GM18498 (cell line): ENCODE results near the gene ASB10.

Source experiments
- ATAC-seq: cut with Tn5 transposase; IDR thresholded peaks from one replicate; pipeline ENCODE4 v1.9.1; 2021; ENCODE audit warnings: mild to moderate bottlenecking, moderate library complexity; ENCODE audit not compliant: unreplicated experiment

The ASB10 gene

DNA sequence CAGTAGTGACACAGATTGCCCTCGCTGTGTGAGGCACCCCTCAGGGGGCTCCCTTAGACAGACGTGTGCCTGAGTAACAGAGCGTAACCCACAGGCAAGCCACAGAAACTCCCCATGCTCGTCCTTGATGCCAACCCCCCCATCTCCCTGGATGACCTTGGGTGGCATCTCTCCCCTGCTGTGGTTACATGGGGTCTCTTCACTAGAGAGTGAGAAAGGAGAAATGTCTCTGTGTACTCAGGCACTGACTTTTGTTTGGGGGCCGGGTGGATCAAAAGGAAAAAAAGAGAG is 1.1 kb upstream of the ASB10 start:
- no peak for ATAC-seq

DNA sequence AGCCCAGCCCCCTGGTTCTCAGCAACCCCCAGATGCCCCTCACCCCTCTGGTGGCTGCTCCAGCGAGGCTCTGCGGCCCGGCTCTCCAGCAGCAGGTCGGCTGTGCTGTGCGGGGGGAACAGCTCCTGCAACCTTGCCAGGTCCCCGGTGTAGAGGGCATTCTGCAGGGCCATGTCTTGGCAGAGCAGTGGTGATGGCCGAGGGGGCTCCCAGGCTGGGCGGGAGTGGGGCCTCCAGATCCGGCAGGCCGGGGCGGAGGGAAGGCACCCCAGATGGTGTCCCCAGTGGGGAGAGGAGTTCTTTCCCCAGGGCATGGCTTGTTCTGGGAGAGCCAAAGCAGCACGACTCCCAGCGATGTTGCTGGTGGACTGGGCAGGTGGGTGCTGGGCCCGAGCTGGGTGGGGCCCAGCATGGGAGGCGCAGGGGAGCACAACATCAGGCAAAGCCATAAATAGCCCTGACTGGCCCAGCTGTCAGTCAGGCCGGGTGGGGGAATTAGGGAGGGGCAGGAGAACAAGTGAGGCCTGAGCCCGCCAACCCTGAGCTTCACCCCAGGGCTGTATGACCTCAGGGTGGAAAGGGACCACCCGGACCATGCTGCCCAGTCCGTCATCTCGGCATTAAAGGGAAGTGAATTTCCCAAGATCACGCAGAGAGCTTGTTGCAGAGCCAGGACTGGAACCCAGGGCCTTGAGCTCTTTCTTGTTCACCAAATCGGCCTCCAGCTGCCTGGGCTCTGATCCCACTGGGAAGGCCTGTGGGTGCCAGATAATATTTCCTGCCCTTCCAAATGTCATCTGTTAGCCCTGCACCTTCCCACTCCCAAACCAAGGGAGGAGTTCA is 580 bp upstream of the ASB10 start:
- ATAC-seq = no peak

DNA sequence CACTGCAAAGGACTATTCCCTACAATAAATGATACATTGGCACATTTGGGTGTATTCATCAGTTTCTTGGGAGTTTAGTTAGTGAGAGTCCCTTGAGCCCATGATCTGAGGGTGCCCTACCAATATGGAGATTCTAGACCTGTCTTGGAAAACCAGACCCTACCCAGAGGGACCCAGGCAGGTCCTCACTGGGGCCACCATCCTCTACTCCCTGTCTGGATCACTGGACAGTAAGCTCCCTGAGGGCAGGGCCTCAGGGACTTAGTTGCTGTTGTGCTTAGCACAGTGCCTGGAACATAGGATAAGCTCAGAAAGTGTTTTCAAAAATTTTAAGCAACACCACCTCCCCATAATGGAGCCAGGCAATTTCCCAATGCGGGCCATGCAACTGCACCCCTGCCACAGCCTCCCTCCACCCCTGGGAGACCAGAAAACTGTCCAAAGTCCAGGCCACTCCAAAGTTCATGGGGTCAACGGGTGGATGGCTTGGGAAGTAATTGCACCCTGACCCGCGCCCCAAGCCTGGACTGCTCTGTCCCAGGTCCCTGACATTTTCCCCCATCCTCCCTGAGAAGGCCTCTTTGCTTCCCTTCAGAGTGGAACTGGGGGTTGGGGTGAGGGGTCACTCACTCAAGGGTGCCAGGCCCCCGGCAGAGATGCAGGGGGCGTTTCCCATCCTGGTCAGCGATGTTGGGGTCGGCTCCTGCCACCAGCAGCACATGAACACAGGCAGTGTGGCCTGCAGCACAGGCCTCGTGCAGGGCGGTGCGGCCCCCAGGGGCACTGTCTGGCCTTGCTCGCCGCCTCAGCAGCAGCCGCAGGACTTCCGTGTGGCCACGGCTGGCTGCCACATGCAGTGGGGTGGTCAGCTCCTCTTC is 1.0 kb downstream of the ASB10 start:
- ATAC-seq = no peak

DNA sequence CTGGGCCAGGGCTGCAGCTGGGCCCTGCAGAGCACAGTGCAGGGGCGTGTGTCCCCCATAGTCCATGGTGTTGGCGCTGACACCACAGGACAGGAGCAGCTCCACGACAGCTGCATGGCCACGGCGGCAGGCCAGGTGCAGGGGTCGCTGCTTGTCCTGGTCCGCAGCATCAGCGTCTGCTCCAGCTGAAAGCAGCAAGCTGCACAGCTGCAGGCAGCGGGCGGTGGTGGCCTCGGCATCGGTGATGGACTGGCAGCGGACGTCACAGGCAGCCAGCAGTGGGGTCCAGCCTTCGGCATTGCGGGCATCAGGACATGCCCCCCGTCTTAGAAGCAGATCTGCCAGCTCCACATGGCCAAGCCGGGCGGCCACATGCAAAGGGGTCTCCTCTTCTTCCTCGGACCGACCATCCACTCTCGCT is 6.0 kb downstream of the ASB10 start:
- ATAC-seq = no peak

DNA sequence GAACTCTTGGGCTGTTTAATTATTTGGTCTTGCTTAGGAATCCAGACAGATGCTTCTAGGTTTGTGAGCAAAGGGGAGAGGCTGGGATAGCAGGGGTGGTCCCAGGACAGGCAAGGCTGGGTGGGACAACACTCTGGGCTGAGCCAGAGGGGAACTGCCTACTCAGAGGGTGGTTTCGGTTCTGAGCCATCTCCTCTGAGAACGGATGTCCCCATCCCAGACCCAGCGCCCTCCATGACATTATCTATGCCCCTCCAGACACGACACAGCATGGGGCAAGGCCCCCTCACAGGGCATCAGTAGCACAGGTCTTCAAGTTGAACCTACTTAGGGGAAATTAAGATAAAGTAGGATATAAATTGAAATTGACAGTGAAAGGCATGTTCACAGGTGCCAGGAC is 7.1 kb downstream of the ASB10 start:
- no peak for ATAC-seq

DNA sequence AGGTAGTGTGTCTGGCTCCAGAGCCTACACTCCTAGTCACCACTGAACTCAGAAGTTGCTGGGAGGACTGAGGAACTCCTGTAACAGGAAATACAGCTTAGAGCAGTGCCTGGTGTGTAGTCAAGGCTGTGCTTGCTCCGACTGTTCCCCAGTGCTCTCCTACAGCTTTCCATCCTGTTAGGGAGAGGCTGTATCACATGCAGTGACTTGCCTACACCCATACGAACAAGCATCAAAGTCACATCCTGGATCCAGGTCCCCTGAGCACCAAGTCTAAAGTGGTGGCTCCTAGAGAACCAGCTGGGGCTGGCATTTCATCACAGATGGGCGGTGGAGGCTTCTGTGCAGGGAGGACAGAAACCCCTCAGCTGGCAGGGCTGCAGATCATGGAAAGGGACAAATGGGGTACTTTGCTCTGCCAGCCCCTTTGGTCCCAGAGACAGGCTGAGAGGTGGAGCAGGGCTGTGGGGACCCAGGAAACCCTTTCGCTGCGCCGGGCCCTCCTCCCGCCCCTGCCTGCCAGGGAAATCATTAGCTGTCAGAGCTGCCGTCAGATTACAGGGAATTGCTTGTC is 7.7 kb downstream of the ASB10 start:
- no peak for ATAC-seq

DNA sequence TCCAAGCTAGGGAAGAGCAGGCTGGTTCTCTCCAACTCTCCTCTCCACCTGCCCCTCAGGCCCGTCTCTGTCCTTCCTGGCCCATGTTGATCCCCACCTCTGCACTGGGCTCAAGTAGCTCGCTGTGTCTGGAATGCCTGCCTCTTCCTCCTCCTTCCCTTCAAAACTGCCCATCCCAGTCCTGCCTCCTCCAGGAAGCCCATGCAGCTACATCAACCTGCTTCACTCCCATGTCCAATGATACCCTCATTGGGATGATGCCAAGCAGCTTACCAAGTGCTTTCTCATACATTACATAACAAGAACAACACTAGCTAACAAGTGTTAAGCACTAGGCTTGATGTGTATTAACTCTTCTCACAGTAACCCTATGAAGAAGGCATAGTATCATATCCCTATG is 8.2 kb downstream of the ASB10 start:
- no peak for ATAC-seq

DNA sequence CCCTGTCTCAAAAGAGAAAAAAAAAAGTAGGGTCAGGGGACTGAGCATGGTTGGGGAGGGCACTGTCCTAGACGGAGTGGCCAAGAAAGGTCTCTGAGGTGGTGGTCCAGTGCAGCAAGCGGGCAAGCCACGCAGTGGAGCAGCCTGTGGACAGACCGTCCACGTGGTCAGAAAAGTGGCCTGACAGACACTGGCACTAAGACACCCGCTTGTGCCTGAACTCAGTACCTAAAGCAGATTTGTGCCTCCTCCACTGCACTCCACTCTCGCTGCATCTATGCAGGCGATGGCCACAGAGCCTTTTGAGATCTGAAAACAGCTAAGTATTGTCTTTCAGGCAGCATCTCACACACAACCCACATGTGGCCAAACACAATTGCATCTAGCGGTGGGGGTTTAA is 8.8 kb downstream of the ASB10 start:
- no peak for ATAC-seq

DNA sequence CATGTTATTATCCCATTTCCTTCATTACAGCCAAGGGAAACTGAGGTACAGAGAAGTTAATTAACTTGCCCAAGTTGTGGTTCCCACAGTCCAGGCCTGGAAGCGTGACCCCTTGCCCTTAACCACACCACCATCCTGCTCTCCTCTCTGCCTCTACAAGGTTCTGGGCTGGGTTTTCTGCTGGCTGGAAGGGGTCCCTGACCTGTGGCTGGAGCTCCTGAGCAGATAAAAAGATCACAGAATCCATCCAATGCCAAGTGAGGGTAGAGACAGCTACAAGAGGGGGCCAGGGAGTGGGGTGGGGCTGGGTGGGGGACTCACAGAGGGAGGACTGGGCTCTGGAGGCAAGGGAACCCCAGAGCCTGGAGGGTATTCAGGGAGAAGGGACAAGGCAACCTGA is 9.7 kb downstream of the ASB10 start:
- ATAC-seq = no peak

DNA sequence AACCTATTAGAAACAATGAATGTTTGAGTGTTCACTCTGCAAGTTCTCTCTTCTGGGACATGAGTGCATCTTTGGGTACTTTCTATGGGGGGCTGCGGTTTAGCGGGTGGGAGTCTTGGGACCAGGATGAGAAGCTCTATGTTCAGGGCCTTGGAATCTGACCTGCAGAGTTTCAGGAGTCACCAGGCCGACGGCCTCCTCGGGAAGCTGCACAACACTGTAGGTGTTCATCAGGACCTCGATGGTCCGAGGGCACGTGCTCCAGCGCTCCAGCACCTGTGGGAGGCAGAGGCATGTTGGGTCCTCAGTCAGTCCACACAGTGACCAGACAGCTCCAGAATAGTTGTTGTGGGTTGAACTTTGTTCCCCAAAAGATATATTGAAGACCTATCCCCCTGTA is 10.6 kb downstream of the ASB10 start:
- no peak for ATAC-seq

DNA sequence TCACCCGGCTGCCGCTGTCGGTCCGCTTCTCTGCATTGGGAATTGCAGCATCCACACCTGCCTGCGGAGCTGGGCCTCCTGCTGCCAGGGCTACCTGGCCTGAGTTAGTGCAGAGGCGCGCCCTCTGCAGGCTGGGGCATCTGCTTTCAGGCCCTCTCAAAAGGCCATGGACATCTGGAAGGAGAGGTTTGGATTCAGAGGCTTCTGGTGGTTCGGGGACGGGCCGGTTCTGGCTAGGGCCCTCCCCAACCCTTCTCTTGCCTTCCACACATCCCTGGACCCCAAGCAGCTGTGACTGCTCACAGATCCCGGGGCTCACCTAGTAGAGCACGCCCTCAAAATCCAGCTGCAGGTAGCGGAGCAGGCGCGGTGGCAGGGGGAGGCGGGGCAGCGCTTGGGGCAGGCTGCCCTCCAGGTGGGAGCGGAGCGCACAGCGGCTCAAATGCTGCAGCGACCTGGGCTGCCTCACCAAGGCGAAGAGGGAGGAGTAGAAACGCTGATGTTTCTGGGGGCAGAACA is 11.2 kb downstream of the ASB10 start:
- no peak for ATAC-seq

DNA sequence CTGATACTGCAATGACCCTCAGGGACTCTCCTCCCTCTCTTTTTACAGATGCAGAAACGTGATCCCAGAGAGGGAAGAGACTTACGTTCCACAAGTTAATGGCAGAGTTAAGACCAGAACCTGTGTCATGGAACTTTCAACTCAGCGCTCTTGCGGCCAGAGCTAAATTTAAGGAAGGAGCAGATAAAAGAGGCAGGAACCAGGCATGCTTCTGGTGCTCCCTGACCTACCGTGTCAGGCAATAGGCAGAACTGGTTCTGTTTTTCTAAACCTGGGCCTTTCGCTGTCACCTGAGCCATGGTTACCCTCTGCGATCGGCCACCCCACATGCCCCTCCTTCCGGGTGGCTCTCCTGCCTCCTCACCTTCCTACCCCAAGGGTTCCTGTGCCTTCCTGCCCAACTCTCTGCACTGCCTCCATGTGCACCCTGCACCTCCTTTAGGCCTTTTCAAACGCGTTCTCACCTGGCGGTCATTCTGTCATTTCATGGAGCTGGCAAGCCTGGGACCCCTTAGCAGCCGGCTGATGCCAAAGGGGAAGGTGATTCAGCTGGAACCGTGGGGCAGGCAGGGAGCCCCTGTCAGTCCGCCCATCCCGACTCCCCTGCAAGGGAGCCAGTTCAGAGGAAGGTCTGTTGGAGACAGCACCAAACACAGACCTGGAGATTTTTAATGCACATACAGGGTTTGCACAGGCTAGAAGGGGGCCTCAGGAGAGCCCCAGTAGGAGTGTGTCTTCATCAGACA is 11.8 kb downstream of the ASB10 start:
- ATAC-seq = no peak

DNA sequence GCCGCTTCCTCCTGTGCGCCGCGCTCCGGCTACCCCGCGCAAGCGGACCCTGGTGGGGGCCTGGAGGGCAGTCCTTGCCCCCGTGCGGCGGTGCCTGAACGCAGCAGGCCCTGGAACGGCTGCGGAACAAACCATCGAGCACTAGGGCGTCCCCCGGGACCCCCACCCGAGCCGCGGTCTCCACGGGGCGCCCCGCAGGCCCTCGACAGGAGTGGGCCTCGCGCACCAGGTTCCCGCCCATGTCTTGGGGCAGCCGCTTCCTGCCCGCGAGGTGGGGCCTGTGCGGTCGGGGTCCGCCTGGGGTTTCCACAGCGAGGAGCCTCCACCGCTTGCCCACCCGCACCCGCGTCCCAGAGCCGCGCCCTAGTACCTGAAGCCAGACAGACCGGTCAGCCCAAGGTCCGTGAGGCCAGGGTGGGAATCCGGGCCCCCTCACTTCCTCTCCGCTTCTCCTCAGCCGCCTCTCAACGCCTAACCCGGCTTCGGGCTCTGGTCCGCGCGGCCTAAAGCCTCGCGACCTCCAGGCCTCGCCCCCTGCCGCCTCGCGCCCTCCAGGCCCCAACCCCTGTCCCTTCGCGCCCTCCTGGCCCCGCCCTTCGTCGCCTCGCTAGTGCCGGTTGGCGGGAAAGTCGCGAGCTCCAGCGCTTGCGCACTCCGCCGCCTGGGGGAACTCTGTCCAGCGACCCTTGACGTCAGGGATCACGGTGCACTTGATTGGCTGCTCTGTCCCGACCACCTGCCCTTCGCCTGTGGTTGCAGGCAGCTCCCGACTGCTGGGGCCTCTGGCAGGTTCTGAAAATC is 12.6 kb downstream of the ASB10 start:
- no peak for ATAC-seq

DNA sequence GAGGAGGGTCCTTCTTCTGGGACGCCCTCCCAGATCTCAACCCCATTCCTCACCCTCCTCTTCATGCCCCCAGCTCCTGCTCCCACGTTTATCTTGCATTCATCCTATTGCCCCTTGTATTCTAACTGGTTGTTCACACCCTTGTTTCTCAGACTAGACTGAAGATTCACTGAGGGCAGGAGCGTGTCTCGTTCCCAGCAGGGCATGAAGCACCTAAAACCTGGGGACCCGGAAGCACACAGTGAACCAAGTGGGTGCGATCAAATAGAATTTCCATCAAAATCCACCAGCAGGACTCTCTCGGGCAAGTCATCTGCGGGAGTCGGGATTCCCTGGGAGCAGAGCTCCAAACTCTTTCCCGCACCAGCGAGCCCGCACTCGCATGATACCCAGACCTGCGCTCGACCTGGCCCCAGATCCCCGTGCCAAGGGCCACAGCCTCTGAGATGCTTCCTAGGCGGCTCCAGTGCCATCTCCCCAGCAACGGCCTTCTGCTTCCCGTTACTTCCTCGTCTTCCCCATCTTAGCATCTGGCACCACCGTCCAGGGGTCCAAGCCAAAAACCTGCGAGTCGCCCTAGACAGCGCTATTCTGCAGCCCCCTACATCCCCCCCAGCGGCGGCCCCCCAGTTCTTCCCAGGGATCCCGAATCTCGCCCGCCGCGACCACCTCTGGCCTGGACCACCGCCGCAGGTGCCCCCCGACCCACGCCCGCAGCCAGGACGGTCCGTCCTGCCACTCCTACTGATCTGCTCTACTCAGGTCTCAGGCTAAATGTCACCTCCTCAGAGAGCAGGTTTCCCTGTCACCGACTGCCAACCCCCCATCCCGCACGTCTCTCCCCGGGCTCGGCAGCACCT is 13.4 kb downstream of the ASB10 start:
- no peak for ATAC-seq

DNA sequence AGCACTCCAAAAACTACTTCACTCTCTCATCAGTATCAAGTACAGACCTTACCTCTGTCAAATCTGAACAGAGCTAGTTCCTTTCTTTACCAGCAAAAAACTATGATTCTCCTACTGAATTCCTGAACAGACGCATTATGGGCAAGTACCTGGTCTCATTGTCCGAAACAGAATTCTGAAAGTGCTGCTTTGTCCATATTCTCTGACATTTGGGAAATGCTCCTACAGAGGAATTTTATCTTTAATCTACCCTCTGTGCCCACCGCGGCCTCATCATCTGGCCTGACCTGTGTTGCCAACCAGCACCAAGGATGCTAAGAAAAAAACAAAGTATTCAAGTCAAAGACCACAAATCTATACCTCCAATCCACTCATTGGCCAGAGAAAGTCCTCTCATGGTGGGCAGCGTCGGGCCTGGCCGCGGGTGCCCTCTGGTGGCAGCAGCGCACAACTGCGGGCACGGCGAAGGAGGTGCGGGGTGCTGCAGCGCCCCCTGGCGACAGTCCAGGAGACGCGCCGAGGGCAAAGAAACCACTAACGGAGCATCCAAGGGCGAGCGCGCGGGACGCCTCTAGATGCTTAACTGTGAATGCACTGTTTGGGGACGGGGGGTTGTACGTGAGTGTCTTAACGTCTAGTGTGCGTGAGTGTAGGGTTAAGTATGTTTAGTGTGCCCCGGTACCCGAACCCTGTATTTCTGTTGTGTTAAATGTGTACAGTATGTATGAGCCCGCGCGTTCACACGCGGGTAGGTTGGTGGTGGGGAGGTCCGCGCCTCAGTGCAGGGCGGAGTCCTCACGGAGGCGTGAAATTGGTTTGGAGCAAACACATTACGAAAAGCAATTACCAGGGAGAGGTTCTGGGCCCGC is 14.5 kb downstream of the ASB10 start:
- peak; percentile 71 for ATAC-seq

DNA sequence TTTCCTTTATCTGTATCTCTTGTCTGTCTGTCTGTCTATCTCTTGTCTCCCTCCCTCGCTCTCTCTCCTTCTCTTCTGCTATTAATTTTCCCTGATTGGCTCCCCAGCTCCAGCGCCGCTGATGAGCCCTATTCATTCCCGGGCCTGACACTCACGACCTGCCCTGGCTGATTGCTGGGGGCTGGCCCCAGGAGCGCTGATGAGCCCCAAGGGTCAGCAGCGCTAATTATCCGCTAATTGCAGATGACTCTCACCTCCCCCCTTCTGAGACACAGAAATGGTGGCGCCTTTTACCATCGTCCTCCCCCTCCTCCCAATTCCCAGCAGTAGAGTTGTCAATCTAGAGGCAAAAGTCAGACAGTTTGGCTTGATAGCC is 18.3 kb downstream of the ASB10 start:
- ATAC-seq = no peak

DNA sequence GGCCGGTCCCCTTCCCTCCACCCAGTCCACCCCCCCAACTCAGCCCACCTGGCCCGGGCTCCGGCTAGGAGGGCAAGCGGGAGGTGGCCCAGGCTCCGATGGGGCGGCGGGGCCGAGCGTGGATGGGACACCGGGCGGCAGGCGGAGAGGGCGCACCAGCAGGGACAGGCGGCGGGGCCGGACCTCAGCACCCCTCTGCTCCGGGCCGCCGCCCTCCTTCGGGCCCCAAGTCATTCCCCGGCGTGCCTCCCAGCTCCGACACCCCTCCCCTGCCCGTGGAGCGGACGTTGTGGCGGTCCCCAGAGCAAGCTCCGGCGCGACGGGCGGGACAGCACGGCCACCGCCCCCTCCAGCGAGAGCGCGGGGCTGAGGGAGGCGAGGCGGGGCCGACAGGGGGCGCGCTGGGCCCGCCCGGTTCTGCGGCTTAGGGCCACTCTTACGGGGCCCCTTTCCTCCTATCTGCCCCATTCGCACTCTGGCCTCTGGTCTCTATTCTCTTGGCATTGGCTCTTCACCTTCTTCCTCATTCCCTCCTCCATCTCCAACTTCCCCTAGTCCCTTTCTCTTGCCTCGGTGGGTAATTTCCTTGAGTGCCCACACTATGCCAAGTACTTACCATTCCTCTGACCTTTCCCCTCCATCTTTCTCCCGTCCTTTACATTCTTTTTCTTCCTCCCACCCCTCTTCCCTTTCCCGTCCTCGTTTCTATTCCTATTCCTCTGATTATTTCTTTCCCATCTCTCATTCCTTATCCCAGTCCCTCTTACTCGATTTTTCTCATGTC is 18.9 kb downstream of the ASB10 start:
- peak; percentile 61 for ATAC-seq
